Adrenal gland (tissue), 12 donors: ENCODE results near the gene FAM161B. TPM values are rescaled to one million over a fixed set of nuclear protein-coding genes. Genes with fewer than 3 reads are reported as not detected.

ENCODE experiments used
- DNase-seq, 7 donors: peaks; one replicate each; pipeline ENCODE4 v3.0.0-alpha.2; 2019 to 2020
- H3K27ac ChIP-seq, 5 donors: fragments of 200-600 bp; sonication (generic) in 4 of 5; 1 replicate in 3 of 5; 2 replicates in 2 of 5; pipeline versions ENCODE4 v1.5.1 to v1.8.0; 2016 to 2020; ENCODE audit warnings: mild to moderate bottlenecking in 1 of 5
- H3K27me3 ChIP-seq: fragments of 200-600 bp; 2 replicates; pipeline ENCODE4 v1.8.0; 2021
- H3K36me3 ChIP-seq, 2 donors: fragments of 200-600 bp; replicated peaks in 1 of 2; 1 replicate in 1 of 2; 2 replicates in 1 of 2; pipeline versions ENCODE4 v1.5.1 to v1.8.0; 2018 to 2022
- H3K4me1 ChIP-seq, 2 donors: fragments of 200-600 bp; replicated peaks in 1 of 2; 1 replicate in 1 of 2; 2 replicates in 1 of 2; pipeline versions ENCODE4 v1.5.1 to v1.8.0; 2018 to 2021
- H3K4me3 ChIP-seq, 4 donors: fragments of 200-600 bp; sonication (generic) in 3 of 4; one replicate each; pipeline ENCODE4 v1.5.1; 2016 to 2018
- H3K9me3 ChIP-seq, 3 donors: fragments of 200-600 bp; sonication (generic) in 1 of 3; replicated peaks in 1 of 3; 1 replicate in 2 of 3; 2 replicates in 1 of 3; pipeline versions ENCODE4 v1.5.1 to v1.8.0; 2016 to 2021
- POLR2A ChIP-seq, 2 donors: fragments of 450-650 bp; IDR thresholded peaks; one replicate each; pipeline ENCODE4 v1.6.1; 2017; ENCODE audit warnings: antibody characterized with exemption in 2 of 2, mild to moderate bottlenecking in 2 of 2, moderate library complexity in 1 of 2
- whole genome bisulfite sequencing, 4 donors: extraction: QIAGEN DNeasy Blood & Tissue Kit in 2 of 4; methylation state at CpG; one replicate each; pipeline versions ENCODE4 v1.1.5 to v1.1.7; 2013 to 2017; 5-methylcytosine and 5-hydroxymethylcytosine counted together
- intact Hi-C, 2 donors: fragments of 100-400 bp; cut with DNase I; formaldehyde crosslinking; loops; one replicate each; pipeline versions ENCODE4 v1.14.1 to v1.15.0; 2022 to 2023
- polyA plus RNA-seq, 3 donors: library from polyadenylated mRNA; stranded (reverse); fragments of 200-250 nt in 2 of 3; fragments of 350-450 nt in 1 of 3; fragmentation: Illumina TruSeq in 1 of 3; extraction: RNeasy Lipid Tissue Mini Kit (QIAGEN cat#74804) in 1 of 3; gene quantifications; one replicate each; pipeline ENCODE4 v1.2.3, GENCODE V29; 2013 to 2014
- total RNA-seq, 9 donors: library from RNA; depleted of rRNA in 4 of 9; stranded (reverse); fragments of >200 nt in 4 of 9; fragments of 120-200 nt in 1 of 9; fragmentation: NEBNext Ultra II Directional in 1 of 9; extraction: Animal tissue kit (Norgen Biotek cat#: 25700) in 1 of 9; gene quantifications; one replicate each; pipeline versions ENCODE4 v1.1.0 to v1.2.4, GENCODE V29; 2013 to 2023
- TF ChIP-seq, protein P1 (sequence below), 6 experiments: fragments of 450-650 bp in 4 of 6; fragments of 200-600 bp in 2 of 6; sonication (generic) in 1 of 6; IDR thresholded peaks; 1 replicate in 5 of 6; 2 replicates in 1 of 6; pipeline versions ENCODE4 v1.5.1 to v1.8.0; 2016 to 2021; ENCODE audit warnings: antibody characterized with exemption in 6 of 6, mild to moderate bottlenecking in 2 of 6, moderate library complexity in 1 of 6
- donor health status: healthy with polysubstance abuse.
- donor health status: Bipolar disorder and iron deficiency.
- donor health status: DM: yes; HTN: yes; CAD: no.
- donor health status: DM: no; HTN: no; CAD: no.
- donor health status: DM: no; HTN: no; CAD: no.
- donor health status: DM: yes; HTN: yes; CAD: no.

The FAM161B gene
- total and polyA plus RNA-seq, 12 donors = 4.1 to 25.2 (median 11.6) TPM

- TF ChIP-seq, protein P1, sequence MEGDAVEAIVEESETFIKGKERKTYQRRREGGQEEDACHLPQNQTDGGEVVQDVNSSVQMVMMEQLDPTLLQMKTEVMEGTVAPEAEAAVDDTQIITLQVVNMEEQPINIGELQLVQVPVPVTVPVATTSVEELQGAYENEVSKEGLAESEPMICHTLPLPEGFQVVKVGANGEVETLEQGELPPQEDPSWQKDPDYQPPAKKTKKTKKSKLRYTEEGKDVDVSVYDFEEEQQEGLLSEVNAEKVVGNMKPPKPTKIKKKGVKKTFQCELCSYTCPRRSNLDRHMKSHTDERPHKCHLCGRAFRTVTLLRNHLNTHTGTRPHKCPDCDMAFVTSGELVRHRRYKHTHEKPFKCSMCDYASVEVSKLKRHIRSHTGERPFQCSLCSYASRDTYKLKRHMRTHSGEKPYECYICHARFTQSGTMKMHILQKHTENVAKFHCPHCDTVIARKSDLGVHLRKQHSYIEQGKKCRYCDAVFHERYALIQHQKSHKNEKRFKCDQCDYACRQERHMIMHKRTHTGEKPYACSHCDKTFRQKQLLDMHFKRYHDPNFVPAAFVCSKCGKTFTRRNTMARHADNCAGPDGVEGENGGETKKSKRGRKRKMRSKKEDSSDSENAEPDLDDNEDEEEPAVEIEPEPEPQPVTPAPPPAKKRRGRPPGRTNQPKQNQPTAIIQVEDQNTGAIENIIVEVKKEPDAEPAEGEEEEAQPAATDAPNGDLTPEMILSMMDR (IDR thresholded peaks at IDR 0.05) = no peak
- no peak for TF ChIP-seq POLR2A (IDR thresholded peaks at IDR 0.05)
- intact Hi-C loops = loop anchor here in 1 of 2 donors (5.0 kb wide), 1 partner anchor 354 kb away; no protein-coding TSS in a partner anchor
- H3K9me3 ChIP-seq = no peaks in the 10 kb centered on the region
- H3K27me3 ChIP-seq = no peaks in the 10 kb centered on the region
- no peak for DNase-seq
- H3K4me1 ChIP-seq = peaks cover 0 to 4% of the 10 kb centered on the region in 2 donors
- no peak overlapping the region for H3K4me3 ChIP-seq
- no peak overlapping the region for H3K27ac ChIP-seq
- H3K36me3 ChIP-seq = no peaks in the 10 kb centered on the region
- WGBS, 4 donors = 79 to 82% (median 80%) methylated on average over 3 of the region's 3 CpGs
Observed at GRCh38 chr14:73988065-73988464, 38.2 kb upstream of the FAM161B start.

DNA sequence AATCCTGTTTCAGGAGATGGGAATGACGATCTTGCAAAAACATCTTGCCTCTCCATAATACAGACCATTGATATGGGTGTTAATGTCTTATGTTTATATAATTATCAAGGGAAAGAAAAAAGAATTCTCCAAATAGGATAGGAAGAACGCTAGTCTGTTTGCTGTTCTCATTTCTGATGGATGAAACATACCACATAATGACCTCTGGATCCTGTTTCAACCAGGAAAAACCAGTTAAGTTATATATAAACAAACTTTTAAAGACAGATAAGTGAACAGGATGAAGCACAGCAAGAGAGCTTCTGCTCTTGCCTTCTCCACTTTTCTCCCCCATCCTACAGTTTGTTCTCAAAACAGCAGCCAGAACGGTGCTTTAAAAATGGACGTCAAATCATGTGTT lies 28.0 kb upstream of the FAM161B start:
- DNase-seq = no peak
- Histone ChIP-seq H3K4me1 (no peaks in the 10 kb centered on the region), H3K9me3 (no peaks in the 10 kb centered on the region), H3K4me3 (no peak overlapping the region), H3K27me3 (no peaks in the 10 kb centered on the region), H3K36me3 (peaks cover 0 to 3% of the 10 kb centered on the region in 2 donors), H3K27ac (no peak overlapping the region)
- intact Hi-C loops = no loop called here
- WGBS, 4 donors = 61 to 79% (median 64%) methylated on average over 3 to 4 of the region's 4 CpGs
- TF ChIP-seq, protein P1 (IDR thresholded peaks at IDR 0.05) = no peak
- TF ChIP-seq POLR2A (IDR thresholded peaks at IDR 0.05) = no peak

DNA sequence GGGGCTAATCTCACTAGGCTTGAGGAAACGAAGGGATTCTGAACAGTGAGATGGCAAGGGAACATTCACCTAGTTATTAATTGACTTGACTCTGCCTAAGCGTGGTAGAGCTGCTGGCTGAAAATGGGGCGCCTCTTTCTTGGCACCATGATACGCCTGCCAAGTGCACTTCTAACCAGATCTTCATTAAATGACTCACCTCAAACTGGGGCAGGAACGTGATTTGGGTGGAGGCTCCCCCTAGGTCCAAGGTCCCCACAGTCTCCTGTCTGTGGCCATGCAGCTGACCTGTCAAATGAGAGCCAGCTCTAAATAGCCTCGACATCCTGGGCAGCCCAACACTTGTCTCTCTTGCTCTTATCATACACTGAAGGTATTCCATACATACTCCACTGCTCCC lies 26.2 kb upstream of the FAM161B start:
- TF ChIP-seq POLR2A (IDR thresholded peaks at IDR 0.05) = no peak
- TF ChIP-seq, protein P1 (IDR thresholded peaks at IDR 0.05) = no peak
- no peaks in the 10 kb centered on the region for H3K27me3 ChIP-seq
- 68 to 80% (median 71%) methylated on average over 6 of the region's 6 CpGs for WGBS, 4 donors
- no peak overlapping the region for H3K4me3 ChIP-seq
- no peaks in the 10 kb centered on the region for H3K4me1 ChIP-seq
- H3K36me3 ChIP-seq = peaks cover 0 to 3% of the 10 kb centered on the region in 2 donors
- intact Hi-C loops = no loop called here
- no peaks in the 10 kb centered on the region for H3K9me3 ChIP-seq
- DNase-seq = peak in 1 of 7 donors; percentile 10
- H3K27ac ChIP-seq = no peak overlapping the region

DNA sequence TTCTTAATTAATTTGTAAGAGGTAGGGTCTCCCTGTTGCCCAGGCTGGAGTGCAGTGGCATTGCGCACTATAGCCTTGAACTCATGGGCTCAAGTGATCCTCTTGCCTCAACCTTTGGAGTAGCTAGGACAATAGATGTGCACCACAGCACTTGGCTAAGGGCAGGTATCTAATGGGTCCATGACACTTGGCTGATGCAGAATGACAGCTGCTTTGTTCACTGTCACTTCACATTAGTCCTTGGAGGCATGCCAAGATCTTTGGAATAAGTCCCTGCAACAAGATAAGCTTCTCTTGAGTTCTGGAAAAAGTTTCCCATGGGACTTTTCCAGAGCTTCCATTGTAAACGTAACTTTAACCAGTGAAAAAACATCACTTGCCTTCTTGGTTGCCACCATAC lies 23.6 kb upstream of the FAM161B start:
- TF ChIP-seq, protein P1 (IDR thresholded peaks at IDR 0.05) = no peak
- TF ChIP-seq POLR2A (IDR thresholded peaks at IDR 0.05) = no peak
- H3K27ac ChIP-seq = no peak overlapping the region
- H3K27me3 ChIP-seq = no peaks in the 10 kb centered on the region
- intact Hi-C loops = no loop called here
- H3K4me3 ChIP-seq = no peak overlapping the region
- peaks cover 0 to 17% of the 10 kb centered on the region in 2 donors for H3K36me3 ChIP-seq
- 62 to 79% (median 67%) methylated on average over 2 of the region's 2 CpGs for WGBS, 4 donors
- DNase-seq = no peak
- no peaks in the 10 kb centered on the region for H3K9me3 ChIP-seq
- H3K4me1 ChIP-seq = no peaks in the 10 kb centered on the region
